MCF 10A (cell line): Measurements from ENCODE around the gene KCNG2. TPM values are rescaled to one million over a fixed set of nuclear protein-coding genes. Genes with fewer than 3 reads are reported as not detected.

ENCODE experiments used
- BruUV-seq: library from RNA; stranded (reverse); fragments of 400-500 nt; replicated peaks from 2 replicates; lab custom pipeline; 2021; lab: Mats Ljungman, UMichigan
- CTCF ChIA-PET: fragments of 300-600 bp; sonication (Branson Sonifier 250); formaldehyde crosslinking; extraction: SDS; loops from one replicate; lab custom pipeline; 2021; ENCODE audit warnings: antibody characterized with exemption, inconsistent platforms; lab: Yijun Ruan, JAX
- POLR2A ChIA-PET: fragments of 300-600, 350-650 bp; sonication (Branson Sonifier 250); formaldehyde crosslinking; extraction: SDS; loops from one replicate; lab custom pipeline; 2020; ENCODE audit warnings: antibody characterized with exemption, inconsistent platforms; lab: Yijun Ruan, JAX
- DNase-seq: peaks from one replicate; pipeline ENCODE4 v3.0.0-alpha.2; 2018; ENCODE audit not compliant: unreplicated experiment
- H3K27ac Mint-ChIP-seq: one replicate; pipeline ENCODE4 v1.8.0; 2022; ENCODE audit warnings: mild to moderate bottlenecking, low read depth, mixed read lengths; ENCODE audit not compliant: unreplicated experiment
- H3K27me3 Mint-ChIP-seq: one replicate; pipeline ENCODE4 v1.8.0; 2022; ENCODE audit warnings: mixed read lengths; ENCODE audit not compliant: insufficient read depth, unreplicated experiment
- H3K36me3 Mint-ChIP-seq: one replicate; pipeline ENCODE4 v1.8.0; 2022; ENCODE audit warnings: mild to moderate bottlenecking, moderate library complexity, mixed read lengths; ENCODE audit not compliant: insufficient read depth, unreplicated experiment
- H3K4me1 Mint-ChIP-seq: one replicate; pipeline ENCODE4 v1.8.0; 2022; ENCODE audit warnings: mixed read lengths; ENCODE audit not compliant: insufficient read depth, unreplicated experiment
- H3K4me3 Mint-ChIP-seq: one replicate; pipeline ENCODE4 v1.8.0; 2022; ENCODE audit warnings: mild to moderate bottlenecking, moderate library complexity, mixed read lengths; ENCODE audit not compliant: unreplicated experiment
- H3K9me3 Mint-ChIP-seq: one replicate; pipeline ENCODE4 v1.8.0; 2022; ENCODE audit warnings: mixed read lengths; ENCODE audit not compliant: unreplicated experiment
- intact Hi-C: fragments of 100-400 bp; cut with micrococcal nuclease; formaldehyde crosslinking; loops from 2 replicates; pipeline ENCODE4 v1.14.1; 2022
- total RNA-seq: library from RNA; stranded (reverse); gene quantifications from 2 replicates; pipeline ENCODE4 v1.2.3, GENCODE V29; 2022
- TF ChIP-seq, protein P1 (sequence below): fragments of 200-600 bp; IDR thresholded peaks from one replicate; pipeline ENCODE4 v1.8.0; 2022; ENCODE audit warnings: antibody characterized with exemption, mild to moderate bottlenecking; ENCODE audit not compliant: unreplicated experiment

The KCNG2 gene
- total RNA-seq, 1 experiment from 2014 or later = not detected

DNA sequence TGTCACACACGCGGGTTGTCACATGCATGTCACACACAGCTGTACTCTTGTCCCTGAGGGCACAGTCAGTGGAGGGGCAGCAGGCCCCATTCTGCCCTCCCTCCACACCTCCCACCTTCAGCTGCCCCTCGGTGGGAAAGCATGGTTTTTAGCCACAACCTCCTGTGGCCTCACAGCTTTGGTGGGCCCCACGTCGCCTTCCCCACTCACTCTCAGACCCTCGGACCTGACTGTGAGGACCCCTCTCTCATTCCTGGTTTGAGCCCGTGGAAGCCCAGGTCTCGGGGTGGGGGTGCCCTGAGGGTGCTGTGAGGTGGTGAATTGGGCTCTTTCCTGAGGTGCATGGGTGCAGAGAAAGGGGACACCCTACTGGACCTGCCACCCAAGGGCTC is 19.9 kb downstream of the KCNG2 start:
- TF ChIP-seq, protein P1, sequence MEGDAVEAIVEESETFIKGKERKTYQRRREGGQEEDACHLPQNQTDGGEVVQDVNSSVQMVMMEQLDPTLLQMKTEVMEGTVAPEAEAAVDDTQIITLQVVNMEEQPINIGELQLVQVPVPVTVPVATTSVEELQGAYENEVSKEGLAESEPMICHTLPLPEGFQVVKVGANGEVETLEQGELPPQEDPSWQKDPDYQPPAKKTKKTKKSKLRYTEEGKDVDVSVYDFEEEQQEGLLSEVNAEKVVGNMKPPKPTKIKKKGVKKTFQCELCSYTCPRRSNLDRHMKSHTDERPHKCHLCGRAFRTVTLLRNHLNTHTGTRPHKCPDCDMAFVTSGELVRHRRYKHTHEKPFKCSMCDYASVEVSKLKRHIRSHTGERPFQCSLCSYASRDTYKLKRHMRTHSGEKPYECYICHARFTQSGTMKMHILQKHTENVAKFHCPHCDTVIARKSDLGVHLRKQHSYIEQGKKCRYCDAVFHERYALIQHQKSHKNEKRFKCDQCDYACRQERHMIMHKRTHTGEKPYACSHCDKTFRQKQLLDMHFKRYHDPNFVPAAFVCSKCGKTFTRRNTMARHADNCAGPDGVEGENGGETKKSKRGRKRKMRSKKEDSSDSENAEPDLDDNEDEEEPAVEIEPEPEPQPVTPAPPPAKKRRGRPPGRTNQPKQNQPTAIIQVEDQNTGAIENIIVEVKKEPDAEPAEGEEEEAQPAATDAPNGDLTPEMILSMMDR = no peak
- intact Hi-C loops = no loop called here
- Mint-ChIP-seq H3K9me3 (no peaks in the 10 kb centered on the region), H3K36me3 (no peaks in the 10 kb centered on the region), H3K4me3 (no peak overlapping the region), H3K27me3 (no peaks in the 10 kb centered on the region), H3K4me1 (no peaks in the 10 kb centered on the region), H3K27ac (no peak overlapping the region)
- no peak for DNase-seq
- POLR2A ChIA-PET = no interaction called here
- no TSS peak for BruUV-seq
- CTCF ChIA-PET = no interaction called here

DNA sequence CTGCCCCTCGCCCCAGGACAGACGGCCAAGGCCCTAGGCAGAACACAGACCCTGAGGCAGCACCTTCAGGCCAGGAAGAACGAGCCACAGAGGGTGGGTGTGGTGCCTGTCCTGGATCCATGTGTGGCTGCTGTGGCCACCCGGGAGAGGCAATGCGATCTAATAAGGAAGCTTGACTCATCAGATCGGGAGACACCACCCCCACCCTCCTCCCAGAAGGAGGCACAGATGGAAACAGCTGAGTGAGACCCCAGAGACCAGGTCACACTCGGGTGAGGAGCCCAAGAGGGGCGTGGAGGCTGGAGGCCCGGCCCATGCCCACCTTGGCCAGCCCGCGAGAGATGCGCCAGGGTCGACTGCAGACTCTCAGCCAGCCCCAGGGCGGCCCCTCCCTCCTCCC is 20.3 kb downstream of the KCNG2 start:
- POLR2A ChIA-PET = no interaction called here
- no peak overlapping the region for H3K4me3 Mint-ChIP-seq
- H3K36me3 Mint-ChIP-seq = no peaks in the 10 kb centered on the region
- no peaks in the 10 kb centered on the region for H3K4me1 Mint-ChIP-seq
- BruUV-seq = no TSS peak
- H3K9me3 Mint-ChIP-seq = no peaks in the 10 kb centered on the region
- no peaks in the 10 kb centered on the region for H3K27me3 Mint-ChIP-seq
- CTCF ChIA-PET = interaction anchor here (0.6 kb wide), 1 partner anchor 129 kb away, joined by 3 read pairs; no protein-coding TSS in a partner anchor
- TF ChIP-seq, protein P1 = no peak
- DNase-seq = peak; percentile 12
- H3K27ac Mint-ChIP-seq = no peak overlapping the region
- intact Hi-C loops = no loop called here

- POLR2A ChIA-PET = no interaction called here
- Mint-ChIP-seq H3K27me3 (no peaks in the 10 kb centered on the region), H3K27ac (no peak overlapping the region), H3K4me3 (no peak overlapping the region), H3K9me3 (no peaks in the 10 kb centered on the region), H3K4me1 (no peaks in the 10 kb centered on the region), H3K36me3 (no peaks in the 10 kb centered on the region)
- intact Hi-C loops = no loop called here
- TF ChIP-seq, protein P1 = no peak
- CTCF ChIA-PET = interaction anchor here (0.6 kb wide), 1 partner anchor 129 kb away, joined by 3 read pairs; no protein-coding TSS in a partner anchor
- no TSS peak for BruUV-seq
- DNase-seq = no peak
Measured at GRCh38 chr18:79818631-79819030, 20.9 kb downstream of the KCNG2 start.

- intact Hi-C loops = no loop called here
- Mint-ChIP-seq H3K36me3 (no peaks in the 10 kb centered on the region), H3K4me3 (no peak overlapping the region), H3K27me3 (no peaks in the 10 kb centered on the region), H3K4me1 (no peaks in the 10 kb centered on the region), H3K9me3 (no peaks in the 10 kb centered on the region), H3K27ac (no peak overlapping the region)
- ChIA-PET CTCF (no interaction called here), POLR2A (no interaction called here)
- no peak for DNase-seq
- TF ChIP-seq, protein P1 = no peak
- BruUV-seq = no TSS peak
Measured at GRCh38 chr18:79819064-79819967, 21.6 kb downstream of the KCNG2 start.
